Thyroid gland (tissue), 4 donors: ENCODE data around the gene SNRPA.

Experiments
- POLR2A ChIP-seq, 2 donors: fragments of 450-650 bp; IDR thresholded peaks; one replicate each; pipeline ENCODE4 v1.6.1; 2017; ENCODE audit warnings: antibody characterized with exemption in 2 of 2, mild to moderate bottlenecking in 2 of 2, moderate library complexity in 1 of 2
- TF ChIP-seq, protein P1 (sequence below), 6 experiments: fragments of 200-600 bp in 3 of 6; fragments of 450-650 bp in 3 of 6; sonication (generic) in 3 of 6; IDR thresholded peaks; one replicate each; pipeline ENCODE4 v1.5.1; 2016 to 2019; ENCODE audit warnings: antibody characterized with exemption in 6 of 6, mild to moderate bottlenecking in 2 of 6, inconsistent platforms in 1 of 6, moderate library complexity in 1 of 6

DNA sequence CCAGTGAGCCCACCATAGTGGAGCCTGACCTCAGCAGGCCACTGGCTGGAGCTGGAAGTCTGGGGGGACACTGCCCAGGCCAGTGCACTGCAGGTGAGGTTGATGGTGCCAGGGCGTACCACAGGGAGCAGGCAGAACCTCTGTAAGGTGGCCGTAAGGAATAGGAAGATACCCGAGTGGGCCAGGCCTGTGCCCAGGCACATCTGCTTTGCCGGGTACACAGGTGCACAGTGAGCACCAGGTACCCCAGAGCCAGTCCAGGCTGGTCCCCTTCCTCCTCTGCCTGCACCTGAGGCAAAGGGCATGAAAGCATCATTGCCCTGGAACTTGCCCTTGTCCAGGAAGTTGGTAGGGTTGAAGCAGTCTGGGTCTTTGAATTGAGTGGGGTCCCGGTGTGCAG is 57.5 kb downstream of the SNRPA start:
- no peak for TF ChIP-seq POLR2A (IDR thresholded peaks at IDR 0.05)
- TF ChIP-seq, protein P1, sequence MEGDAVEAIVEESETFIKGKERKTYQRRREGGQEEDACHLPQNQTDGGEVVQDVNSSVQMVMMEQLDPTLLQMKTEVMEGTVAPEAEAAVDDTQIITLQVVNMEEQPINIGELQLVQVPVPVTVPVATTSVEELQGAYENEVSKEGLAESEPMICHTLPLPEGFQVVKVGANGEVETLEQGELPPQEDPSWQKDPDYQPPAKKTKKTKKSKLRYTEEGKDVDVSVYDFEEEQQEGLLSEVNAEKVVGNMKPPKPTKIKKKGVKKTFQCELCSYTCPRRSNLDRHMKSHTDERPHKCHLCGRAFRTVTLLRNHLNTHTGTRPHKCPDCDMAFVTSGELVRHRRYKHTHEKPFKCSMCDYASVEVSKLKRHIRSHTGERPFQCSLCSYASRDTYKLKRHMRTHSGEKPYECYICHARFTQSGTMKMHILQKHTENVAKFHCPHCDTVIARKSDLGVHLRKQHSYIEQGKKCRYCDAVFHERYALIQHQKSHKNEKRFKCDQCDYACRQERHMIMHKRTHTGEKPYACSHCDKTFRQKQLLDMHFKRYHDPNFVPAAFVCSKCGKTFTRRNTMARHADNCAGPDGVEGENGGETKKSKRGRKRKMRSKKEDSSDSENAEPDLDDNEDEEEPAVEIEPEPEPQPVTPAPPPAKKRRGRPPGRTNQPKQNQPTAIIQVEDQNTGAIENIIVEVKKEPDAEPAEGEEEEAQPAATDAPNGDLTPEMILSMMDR (IDR thresholded peaks at IDR 0.05) = no peak
